ENCODE results near the gene ARHGAP25. TPM values are rescaled to one million over a fixed set of nuclear protein-coding genes. Genes with fewer than 3 reads are reported as not detected.

Gene ARHGAP25
- total RNA-seq, 1 donor: under 0.01 TPM

GRCh38 chr2:68819556-68819955 is 84.9 kb downstream of the ARHGAP25 start:
- TF ChIP-seq, protein P1, sequence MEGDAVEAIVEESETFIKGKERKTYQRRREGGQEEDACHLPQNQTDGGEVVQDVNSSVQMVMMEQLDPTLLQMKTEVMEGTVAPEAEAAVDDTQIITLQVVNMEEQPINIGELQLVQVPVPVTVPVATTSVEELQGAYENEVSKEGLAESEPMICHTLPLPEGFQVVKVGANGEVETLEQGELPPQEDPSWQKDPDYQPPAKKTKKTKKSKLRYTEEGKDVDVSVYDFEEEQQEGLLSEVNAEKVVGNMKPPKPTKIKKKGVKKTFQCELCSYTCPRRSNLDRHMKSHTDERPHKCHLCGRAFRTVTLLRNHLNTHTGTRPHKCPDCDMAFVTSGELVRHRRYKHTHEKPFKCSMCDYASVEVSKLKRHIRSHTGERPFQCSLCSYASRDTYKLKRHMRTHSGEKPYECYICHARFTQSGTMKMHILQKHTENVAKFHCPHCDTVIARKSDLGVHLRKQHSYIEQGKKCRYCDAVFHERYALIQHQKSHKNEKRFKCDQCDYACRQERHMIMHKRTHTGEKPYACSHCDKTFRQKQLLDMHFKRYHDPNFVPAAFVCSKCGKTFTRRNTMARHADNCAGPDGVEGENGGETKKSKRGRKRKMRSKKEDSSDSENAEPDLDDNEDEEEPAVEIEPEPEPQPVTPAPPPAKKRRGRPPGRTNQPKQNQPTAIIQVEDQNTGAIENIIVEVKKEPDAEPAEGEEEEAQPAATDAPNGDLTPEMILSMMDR (IDR thresholded peaks at IDR 0.05; ENCODE audit: extremely low read depth, low read depth, low read length): no peak

GRCh38 chr2:68822207-68822872 is 87.7 kb downstream of the ARHGAP25 start:
- H3K9me3 ChIP-seq (ENCODE audit: low read depth, low read length): no peaks in the 10 kb centered on the region
- TF ChIP-seq, protein P1 (IDR thresholded peaks at IDR 0.05; ENCODE audit: extremely low read depth, low read depth, low read length): no peak

More at GRCh38 chr2:68819556-68819955, 84.9 kb downstream of the ARHGAP25 start:
- no peak overlapping the region for H3K4me2 ChIP-seq (ENCODE audit: insufficient read depth, low read length)
- no peaks in the 10 kb centered on the region for H3K36me3 ChIP-seq (ENCODE audit: insufficient read depth, low read length)
- no peaks in the 10 kb centered on the region for H3K9me3 ChIP-seq (ENCODE audit: low read depth, low read length)
- no peaks in the 10 kb centered on the region for H3K27me3 ChIP-seq (ENCODE audit: insufficient read depth, low read length)
- no peak overlapping the region for H3K27ac ChIP-seq (ENCODE audit: low read depth, low read length)
- H3K4me1 ChIP-seq (ENCODE audit: insufficient read depth, low read length): peaks cover under 1% of the 10 kb centered on the region
- H3K79me2 ChIP-seq (ENCODE audit: insufficient read depth, low read length): no peaks in the 10 kb centered on the region
- no peak overlapping the region for H2AFZ ChIP-seq (ENCODE audit: low read length)
- no peak for DNase-seq (ENCODE audit: insufficient read length, low spot score, missing footprints)
- no peak overlapping the region for H3K4me3 ChIP-seq (ENCODE audit: insufficient read depth, low read length)
- H4K20me1 ChIP-seq (ENCODE audit: insufficient read depth, low read length): no peaks in the 10 kb centered on the region

DNA sequence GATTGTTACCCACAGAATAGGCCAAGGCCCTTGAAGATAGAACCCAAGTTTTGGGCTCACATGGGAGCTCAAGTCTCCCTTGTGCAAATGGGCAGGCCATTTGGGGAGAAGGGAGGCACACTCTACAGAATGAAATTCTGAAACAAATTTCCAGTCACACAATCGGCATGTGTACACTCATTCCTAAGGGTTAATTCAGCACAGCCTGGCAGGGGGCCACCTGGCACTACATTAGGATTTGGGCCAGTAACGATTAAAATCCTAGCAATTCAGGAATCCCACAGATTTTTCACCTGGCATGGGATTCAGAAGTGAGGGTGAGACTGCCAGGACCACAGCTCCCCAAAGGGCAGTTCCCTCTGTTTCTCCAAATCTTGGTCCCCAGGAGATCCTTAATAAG is 90.2 kb downstream of the ARHGAP25 start:
- Histone ChIP-seq H3K79me2 (ENCODE audit: insufficient read depth, low read length) (no peaks in the 10 kb centered on the region), H2AFZ (ENCODE audit: low read length) (no peak overlapping the region), H3K4me3 (ENCODE audit: insufficient read depth, low read length) (no peak overlapping the region), H3K4me2 (ENCODE audit: insufficient read depth, low read length) (no peak overlapping the region), H3K27ac (ENCODE audit: low read depth, low read length) (no peak overlapping the region), H3K27me3 (ENCODE audit: insufficient read depth, low read length) (no peaks in the 10 kb centered on the region), H3K9me3 (ENCODE audit: low read depth, low read length) (no peaks in the 10 kb centered on the region), H4K20me1 (ENCODE audit: insufficient read depth, low read length) (no peaks in the 10 kb centered on the region), H3K4me1 (ENCODE audit: insufficient read depth, low read length) (peaks cover 21% of the 10 kb centered on the region), H3K36me3 (ENCODE audit: insufficient read depth, low read length) (no peaks in the 10 kb centered on the region)
- DNase-seq (ENCODE audit: insufficient read length, low spot score, missing footprints): no peak
- TF ChIP-seq, protein P1 (IDR thresholded peaks at IDR 0.05; ENCODE audit: extremely low read depth, low read depth, low read length): no peak

More at GRCh38 chr2:68822207-68822872, 87.7 kb downstream of the ARHGAP25 start:
- H4K20me1 ChIP-seq (ENCODE audit: insufficient read depth, low read length): no peaks in the 10 kb centered on the region
- no peaks in the 10 kb centered on the region for H3K79me2 ChIP-seq (ENCODE audit: insufficient read depth, low read length)
- H3K4me3 ChIP-seq (ENCODE audit: insufficient read depth, low read length): peak overlapping the region; percentile 4
- DNase-seq (ENCODE audit: insufficient read length, low spot score, missing footprints): no peak
- H3K27ac ChIP-seq (ENCODE audit: low read depth, low read length): no peak overlapping the region
- peak overlapping the region; percentile 19 for H3K4me2 ChIP-seq (ENCODE audit: insufficient read depth, low read length)
- peaks cover 7% of the 10 kb centered on the region for H3K4me1 ChIP-seq (ENCODE audit: insufficient read depth, low read length)
- H2AFZ ChIP-seq (ENCODE audit: low read length): peak overlapping the region; percentile 60
- no peaks in the 10 kb centered on the region for H3K36me3 ChIP-seq (ENCODE audit: insufficient read depth, low read length)
- H3K27me3 ChIP-seq (ENCODE audit: insufficient read depth, low read length): no peaks in the 10 kb centered on the region

- no peak overlapping the region for H3K27ac ChIP-seq (ENCODE audit: low read depth, low read length)
- TF ChIP-seq, protein P1 (IDR thresholded peaks at IDR 0.05; ENCODE audit: extremely low read depth, low read depth, low read length): no peak
- H3K4me2 ChIP-seq (ENCODE audit: insufficient read depth, low read length): no peak overlapping the region
- no peaks in the 10 kb centered on the region for H3K9me3 ChIP-seq (ENCODE audit: low read depth, low read length)
- no peaks in the 10 kb centered on the region for H3K27me3 ChIP-seq (ENCODE audit: insufficient read depth, low read length)
- no peak overlapping the region for H3K4me3 ChIP-seq (ENCODE audit: insufficient read depth, low read length)
- no peaks in the 10 kb centered on the region for H3K36me3 ChIP-seq (ENCODE audit: insufficient read depth, low read length)
- no peak for DNase-seq (ENCODE audit: insufficient read length, low spot score, missing footprints)
- no peaks in the 10 kb centered on the region for H4K20me1 ChIP-seq (ENCODE audit: insufficient read depth, low read length)
- H2AFZ ChIP-seq (ENCODE audit: low read length): no peak overlapping the region
- peaks cover 23% of the 10 kb centered on the region for H3K4me1 ChIP-seq (ENCODE audit: insufficient read depth, low read length)
- no peaks in the 10 kb centered on the region for H3K79me2 ChIP-seq (ENCODE audit: insufficient read depth, low read length)
Measured at GRCh38 chr2:68825866-68826265, 91.3 kb downstream of the ARHGAP25 start.

Measured in osteoblast (primary cell).